Breast epithelium (tissue), 4 donors: ENCODE data around the gene GABPB2. TPM values are rescaled to one million over a fixed set of nuclear protein-coding genes. Genes with fewer than 3 reads are reported as not detected.

Source experiments
- DNase-seq, 2 donors: peaks; one replicate each; pipeline ENCODE4 v3.0.0-alpha.2; 2019; ENCODE audit warnings: low spot score in 2 of 2
- H3K27ac ChIP-seq, 2 donors: fragments of 200-600 bp; sonication (generic) in 1 of 2; one replicate each; pipeline ENCODE4 v1.5.1; 2016 to 2019; ENCODE audit warnings: mild to moderate bottlenecking in 1 of 2
- H3K27me3 ChIP-seq, 2 donors: fragments of 200-600 bp; sonication (generic) in 1 of 2; one replicate each; pipeline versions ENCODE4 v1.5.1 to v1.6.0; 2017 to 2019; ENCODE audit warnings: control low read depth in 1 of 2, mild to moderate bottlenecking in 1 of 2
- H3K36me3 ChIP-seq: fragments of 200-600 bp; one replicate; pipeline ENCODE4 v1.5.1; 2019
- H3K4me1 ChIP-seq, 2 donors: fragments of 200-600 bp; sonication (generic); one replicate each; pipeline ENCODE4 v1.5.1; 2016 to 2019; ENCODE audit warnings: control low read depth in 1 of 2
- H3K4me3 ChIP-seq, 3 donors: fragments of 200-600 bp; sonication (generic); 1 replicate in 2 of 3; 2 replicates in 1 of 3; pipeline ENCODE4 v1.5.1; 2016 to 2019; ENCODE audit warnings: mild to moderate bottlenecking in 3 of 3, moderate library complexity in 2 of 3
- H3K9me3 ChIP-seq, 2 donors: fragments of 200-600 bp; sonication (generic) in 1 of 2; one replicate each; pipeline ENCODE4 v1.5.1; 2016 to 2019; ENCODE audit warnings: control low read depth in 1 of 2
- CTCF ChIP-seq, 3 donors: fragments of 450-650 bp; IDR thresholded peaks; one replicate each; pipeline ENCODE4 v1.5.1; 2016 to 2017; ENCODE audit warnings: antibody characterized with exemption in 3 of 3, mild to moderate bottlenecking in 3 of 3, moderate library complexity in 3 of 3
- POLR2A ChIP-seq: fragments of 450-650 bp; IDR thresholded peaks from one replicate; pipeline ENCODE4 v1.6.1; 2016; ENCODE audit warnings: antibody characterized with exemption, mild to moderate bottlenecking, moderate library complexity
- POLR2AphosphoS5 ChIP-seq, 3 donors: sonication (generic); formaldehyde crosslinking; IDR thresholded peaks; one replicate each; pipeline ENCODE4 v1.6.1; 2017; ENCODE audit warnings: antibody characterized with exemption in 3 of 3
- intact Hi-C: fragments of 100-400 bp; cut with DNase I; formaldehyde crosslinking; loops from one replicate; pipeline ENCODE4 v1.15.1; 2023; ENCODE audit warnings: low total_unique reads
- total RNA-seq, 3 donors: library from RNA; depleted of rRNA; stranded (reverse); fragments of >200 nt; gene quantifications; one replicate each; pipeline ENCODE4 v1.1.0, GENCODE V29; 2016

Gene GABPB2
- total RNA-seq, 3 donors from 2014 or later = 19.5 to 32.0 (median 20.6) TPM

GRCh38 chr1:151147132-151147503 lies 76.6 kb downstream of the GABPB2 start:
- TF ChIP-seq POLR2A = no peak
- TF ChIP-seq POLR2AphosphoS5 (IDR thresholded peaks at IDR 0.05) = no peak
- TF ChIP-seq CTCF (IDR thresholded peaks at IDR 0.05) = no peak
- no peaks in the 10 kb centered on the region for H3K9me3 ChIP-seq
- H3K27me3 ChIP-seq = no peaks in the 10 kb centered on the region
- peak overlapping the region; percentile 81 to 84 for H3K27ac ChIP-seq
- peak overlapping the region; percentile 77 to 91 (median 83) for H3K4me3 ChIP-seq
- no peak for DNase-seq
- intact Hi-C loops = no loop called here
- H3K36me3 ChIP-seq = no peaks in the 10 kb centered on the region
- peaks cover 0 to 5% of the 10 kb centered on the region in 2 donors for H3K4me1 ChIP-seq

- TF ChIP-seq CTCF (IDR thresholded peaks at IDR 0.05) (no peak), POLR2A (no peak), POLR2AphosphoS5 (IDR thresholded peaks at IDR 0.05) (no peak)
- no peak for DNase-seq
- no peaks in the 10 kb centered on the region for H3K9me3 ChIP-seq
- H3K27me3 ChIP-seq = no peaks in the 10 kb centered on the region
- H3K36me3 ChIP-seq = no peaks in the 10 kb centered on the region
- H3K4me1 ChIP-seq = peaks cover 0 to 5% of the 10 kb centered on the region in 2 donors
- no peak overlapping the region for H3K4me3 ChIP-seq
- peak overlapping the region; percentile 81 to 84 for H3K27ac ChIP-seq
- intact Hi-C loops = no loop called here
Observed at GRCh38 chr1:151147665-151148064, 77.1 kb downstream of the GABPB2 start.

DNA sequence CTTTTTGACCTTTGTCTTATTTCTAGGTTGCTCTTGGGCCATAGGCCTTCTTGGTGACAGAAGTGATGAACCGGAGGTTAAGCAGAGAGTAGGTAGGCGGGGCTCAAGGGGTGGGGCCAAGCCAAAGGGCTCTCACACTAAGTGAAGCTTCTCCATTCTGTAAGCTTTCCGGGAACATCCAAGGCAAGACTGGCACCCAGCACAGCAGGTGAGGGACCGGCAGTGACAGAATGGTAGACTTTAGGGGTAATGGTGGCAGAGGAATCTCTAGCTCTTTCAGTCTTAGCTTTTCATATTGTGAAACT lies 85.9 kb downstream of the GABPB2 start, which contains the start of gene TNFAIP8L2:
Gene TNFAIP8L2, plus strand, starts transcription at position 135 of the 305 bp plus-strand sequence. CDS start 2,049 bp downstream, outside the sequence.
- no peak within 1 kb of the TSS for H3K27ac ChIP-seq
- H3K27me3 ChIP-seq = no peaks in the 10 kb centered on the region
- H3K4me3 ChIP-seq = peak within 1 kb of the TSS; percentile 21 to 43 (median 35)
- no peaks in the 10 kb centered on the region for H3K9me3 ChIP-seq
- DNase-seq = no peak
- no peaks in the 10 kb centered on the region for H3K36me3 ChIP-seq
- TF ChIP-seq POLR2AphosphoS5 (IDR thresholded peaks at IDR 0.05) (no peak), CTCF (IDR thresholded peaks at IDR 0.05) (no peak), POLR2A (no peak)
- no peaks in the 10 kb centered on the region for H3K4me1 ChIP-seq
- intact Hi-C loops = no loop called here

- Histone ChIP-seq H3K27ac (no peak overlapping the region), H3K27me3 (no peaks in the 10 kb centered on the region), H3K4me1 (no peaks in the 10 kb centered on the region), H3K36me3 (no peaks in the 10 kb centered on the region), H3K4me3 (peak overlapping the region; percentile 21 to 43 (median 35)), H3K9me3 (no peaks in the 10 kb centered on the region)
- intact Hi-C loops = no loop called here
- TF ChIP-seq CTCF (IDR thresholded peaks at IDR 0.05) = no peak
- TF ChIP-seq POLR2A = no peak
- TF ChIP-seq POLR2AphosphoS5 (IDR thresholded peaks at IDR 0.05) = no peak
- DNase-seq = no peak
Observed at GRCh38 chr1:151157067-151157531, 86.5 kb downstream of the GABPB2 start.

DNA sequence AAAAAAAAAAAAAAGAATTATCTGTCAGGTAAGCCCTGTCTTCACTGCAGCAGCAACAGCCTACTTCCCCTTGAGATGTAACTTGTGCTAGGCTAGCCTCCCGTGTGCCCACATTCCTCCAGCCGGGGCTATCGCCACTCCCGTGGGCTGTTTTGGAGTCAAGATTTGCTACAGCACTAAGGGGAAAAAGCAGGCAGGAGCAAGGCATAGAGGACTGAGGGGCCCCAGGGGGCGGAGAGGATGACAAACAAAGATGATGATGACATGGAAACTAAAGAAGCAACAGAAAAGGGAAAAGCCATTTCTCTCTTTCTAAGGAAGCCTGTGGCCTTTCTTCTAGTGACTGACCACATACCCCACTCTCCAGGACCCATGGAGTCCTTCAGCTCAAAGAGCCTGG lies 87.8 kb downstream of the GABPB2 start:
- Histone ChIP-seq H3K4me3 (no peak overlapping the region), H3K4me1 (no peaks in the 10 kb centered on the region), H3K27ac (no peak overlapping the region), H3K36me3 (no peaks in the 10 kb centered on the region), H3K27me3 (no peaks in the 10 kb centered on the region), H3K9me3 (no peaks in the 10 kb centered on the region)
- intact Hi-C loops = no loop called here
- no peak for DNase-seq
- TF ChIP-seq POLR2AphosphoS5 (IDR thresholded peaks at IDR 0.05) (no peak), POLR2A (no peak), CTCF (IDR thresholded peaks at IDR 0.05) (no peak)
